GM18951 (cell line): Measurements from ENCODE around the gene KIF1B.

ENCODE experiments used
- POLR2A ChIP-seq: IDR thresholded peaks from 4 replicates; pipeline ENCODE4 v1.6.1; 2011; ENCODE audit warnings: mild to moderate bottlenecking; ENCODE audit not compliant: insufficient read length, insufficient read depth; ENCODE audit errors: extremely low read depth
- in situ Hi-C: fragments of 300-500 bp; cut with MboI; formaldehyde crosslinking; loops from one replicate; pipeline ENCODE4 v1.12.0; 2022; ENCODE audit warnings: low sequenced_read_pairs, mixed read lengths, inconsistent platforms; ENCODE audit not compliant: unreplicated experiment

KIF1B gene

DNA sequence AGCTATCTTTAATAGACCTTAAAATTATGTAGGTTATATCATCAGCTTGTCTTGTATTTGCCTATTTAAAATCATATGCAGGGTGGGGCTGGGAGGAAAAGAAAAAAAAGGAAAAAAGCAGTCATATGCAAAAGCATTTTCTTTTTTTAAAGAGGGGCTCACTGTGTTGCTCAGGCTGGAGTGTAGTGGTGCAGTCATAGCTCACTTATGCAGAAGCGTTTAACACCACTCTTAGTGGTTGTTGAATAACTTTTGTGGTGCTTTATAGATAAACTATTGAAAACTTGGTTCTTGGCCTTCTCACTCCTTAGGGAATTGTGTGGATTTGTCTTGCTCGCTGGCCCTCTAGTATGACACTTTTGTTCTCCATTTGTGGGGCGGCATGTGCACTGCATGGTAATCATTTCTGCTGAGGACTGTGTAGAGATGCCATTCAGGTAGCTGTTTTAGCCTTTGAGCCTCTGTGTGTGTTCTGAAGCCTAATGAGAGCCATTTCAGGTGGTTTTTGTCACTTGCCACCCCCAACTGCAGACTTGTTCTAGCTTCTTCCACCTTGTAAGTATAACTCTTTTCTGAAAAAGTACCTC lies 77.8 kb downstream of the KIF1B start:
- TF ChIP-seq POLR2A = no peak
- in situ Hi-C loops = no loop called here

DNA sequence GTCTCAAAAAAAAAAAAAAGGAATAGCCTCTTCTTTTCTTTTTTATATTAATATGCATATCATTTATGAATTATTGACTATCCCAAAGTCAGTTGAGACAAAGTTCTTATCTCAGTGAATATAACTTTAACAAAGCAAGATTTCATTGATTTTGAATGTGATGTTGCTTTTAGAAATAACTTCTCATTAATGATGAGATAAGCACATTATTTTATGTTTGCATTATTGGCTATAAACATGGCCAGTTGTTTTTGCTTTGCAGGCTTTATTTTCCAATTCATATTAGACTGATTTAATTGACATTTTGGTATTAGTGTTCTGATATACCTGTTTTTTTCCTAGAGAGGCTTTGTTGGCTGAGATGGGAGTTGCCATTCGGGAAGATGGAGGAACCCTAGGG lies 81.3 kb downstream of the KIF1B start:
- no peak for TF ChIP-seq POLR2A
- in situ Hi-C loops = no loop called here

DNA sequence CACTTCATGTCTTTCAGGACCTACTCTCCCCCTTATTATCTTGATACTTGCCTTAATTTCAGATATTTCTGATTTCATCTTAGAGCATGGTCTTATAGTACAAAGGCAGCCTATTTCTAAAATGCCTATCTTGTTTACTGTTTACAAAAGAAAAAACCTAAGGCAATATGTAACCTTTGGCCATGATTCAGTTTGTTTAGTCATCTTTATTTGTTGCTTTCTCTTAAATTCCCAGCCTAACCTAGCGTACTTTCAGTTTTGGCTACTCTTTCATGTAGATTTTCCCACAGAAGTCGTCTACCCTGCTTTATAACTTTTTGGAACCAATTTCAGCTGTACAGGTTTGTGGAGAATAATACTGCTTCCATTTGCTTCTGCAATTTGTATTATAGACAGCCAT lies 81.8 kb downstream of the KIF1B start:
- in situ Hi-C loops = no loop called here
- no peak for TF ChIP-seq POLR2A

DNA sequence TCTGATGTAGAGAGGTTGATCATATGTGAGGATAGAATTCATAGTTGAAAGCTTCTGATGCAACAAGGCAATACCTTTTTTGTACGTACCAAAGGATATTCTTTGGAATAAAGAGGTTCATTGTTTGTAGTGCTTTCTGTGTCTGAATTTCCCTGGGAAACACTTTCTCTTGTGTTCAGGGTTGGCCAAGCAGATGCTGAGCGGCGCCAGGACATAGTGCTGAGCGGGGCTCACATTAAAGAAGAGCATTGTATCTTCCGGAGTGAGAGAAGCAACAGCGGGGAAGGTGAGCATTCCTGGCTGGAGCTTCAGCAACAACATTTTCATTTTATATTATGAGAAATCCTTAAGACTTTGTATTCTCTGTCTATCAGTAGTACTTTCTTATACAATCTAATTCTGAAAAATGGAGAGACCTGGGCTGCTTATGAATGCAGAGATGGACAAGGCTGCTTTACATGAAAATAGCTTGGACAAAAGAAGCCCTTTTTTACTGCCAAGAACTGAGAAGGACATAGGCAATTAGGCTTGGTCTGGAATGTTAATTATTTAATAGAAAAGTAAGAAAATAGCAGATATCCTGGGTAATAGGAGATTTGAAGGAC lies 85.2 kb downstream of the KIF1B start:
- no peak for TF ChIP-seq POLR2A
- in situ Hi-C loops = no loop called here

DNA sequence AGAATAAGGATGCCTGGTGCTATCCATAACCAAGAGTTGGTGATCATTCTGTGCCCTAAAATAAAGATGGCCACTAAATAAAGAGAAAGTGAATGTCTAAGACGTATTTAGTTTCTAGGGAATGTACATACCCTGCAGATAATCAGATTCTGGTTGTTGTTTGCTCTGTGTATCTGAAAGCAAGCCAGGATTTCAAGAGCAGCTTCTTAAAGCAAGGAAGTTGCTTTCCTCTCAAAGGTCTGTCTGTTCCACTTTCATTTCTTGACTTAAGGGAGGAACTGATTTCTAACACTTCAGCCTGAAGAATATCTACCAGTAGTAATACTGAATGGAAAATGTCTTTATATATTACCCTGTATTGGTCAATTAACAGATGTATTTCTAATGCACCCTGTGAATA lies 88.8 kb downstream of the KIF1B start:
- in situ Hi-C loops = no loop called here
- TF ChIP-seq POLR2A = no peak

DNA sequence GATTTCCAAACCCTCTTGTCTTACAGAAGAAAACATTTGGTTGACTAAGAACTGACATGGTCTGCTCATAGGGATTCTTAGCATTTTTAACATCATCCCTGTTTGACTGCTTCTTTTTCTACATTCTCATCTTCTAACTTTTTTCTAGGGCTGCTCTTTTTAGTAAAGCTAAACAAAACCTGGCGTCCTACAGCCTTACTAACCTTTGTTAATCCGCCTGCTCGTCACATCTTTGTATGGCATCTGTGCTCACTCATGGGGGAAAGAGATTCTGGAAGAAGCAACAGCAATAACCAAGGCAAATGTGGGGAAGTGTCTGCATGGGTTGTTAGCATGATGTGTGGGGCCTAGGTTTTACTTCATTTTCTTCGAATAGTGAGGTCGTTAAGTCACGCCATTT lies 92.0 kb downstream of the KIF1B start:
- TF ChIP-seq POLR2A = no peak
- in situ Hi-C loops = no loop called here

DNA sequence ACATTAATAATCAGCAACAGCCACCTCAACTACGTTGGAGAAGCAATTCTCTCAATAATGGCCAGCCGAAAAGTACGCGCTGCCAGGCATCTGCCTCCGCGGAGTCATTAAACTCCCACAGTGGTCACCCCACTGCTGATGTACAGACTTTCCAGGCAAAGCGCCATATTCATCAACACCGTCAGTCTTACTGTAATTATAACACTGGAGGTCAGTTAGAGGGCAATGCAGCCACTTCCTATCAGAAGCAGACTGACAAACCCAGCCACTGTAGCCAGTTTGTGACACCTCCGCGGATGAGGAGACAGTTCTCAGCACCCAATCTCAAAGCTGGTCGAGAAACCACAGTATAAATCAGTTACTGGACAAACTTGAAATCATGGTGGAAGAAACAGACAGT lies 93.9 kb downstream of the KIF1B start:
- in situ Hi-C loops = no loop called here
- TF ChIP-seq POLR2A = no peak

DNA sequence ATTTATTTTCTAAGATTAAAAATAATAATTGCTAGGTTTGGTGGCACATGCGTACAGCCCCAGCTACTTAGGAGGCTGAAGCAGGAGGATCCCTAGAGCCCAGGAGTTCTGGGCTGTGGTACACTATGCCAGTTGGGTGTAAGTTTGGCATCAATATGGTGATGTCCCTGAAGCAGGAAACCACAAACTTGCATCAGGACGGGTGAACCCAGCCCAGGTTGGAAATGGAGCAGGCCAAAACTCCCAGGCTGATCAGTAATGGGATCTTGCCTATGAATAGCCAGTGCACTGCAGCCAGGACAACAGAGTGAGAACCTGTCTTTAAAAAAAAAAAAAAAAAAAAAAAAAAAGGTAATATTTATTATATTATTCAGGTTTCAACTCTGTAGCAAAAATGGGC lies 96.1 kb downstream of the KIF1B start:
- TF ChIP-seq POLR2A = no peak
- in situ Hi-C loops = no loop called here

DNA sequence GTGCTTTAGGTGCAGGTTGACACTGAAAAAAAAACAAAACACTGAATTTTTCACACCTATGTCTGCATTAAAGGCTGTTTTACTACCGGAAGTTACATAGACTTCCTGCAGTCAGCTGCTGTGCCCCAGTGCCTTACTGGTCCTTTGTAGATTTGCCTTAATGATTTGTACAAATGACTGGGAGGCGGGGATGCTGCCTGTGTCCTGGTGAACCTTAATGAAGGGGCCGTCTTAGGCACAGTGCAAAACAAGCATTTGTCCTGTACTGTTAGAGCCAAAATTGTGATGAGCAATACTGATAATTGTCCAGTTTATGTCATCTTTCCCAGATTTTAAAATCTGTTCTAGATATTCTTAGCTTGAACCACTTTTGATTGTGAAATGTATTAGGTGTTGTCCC lies 97.6 kb downstream of the KIF1B start:
- in situ Hi-C loops = no loop called here
- TF ChIP-seq POLR2A = no peak

DNA sequence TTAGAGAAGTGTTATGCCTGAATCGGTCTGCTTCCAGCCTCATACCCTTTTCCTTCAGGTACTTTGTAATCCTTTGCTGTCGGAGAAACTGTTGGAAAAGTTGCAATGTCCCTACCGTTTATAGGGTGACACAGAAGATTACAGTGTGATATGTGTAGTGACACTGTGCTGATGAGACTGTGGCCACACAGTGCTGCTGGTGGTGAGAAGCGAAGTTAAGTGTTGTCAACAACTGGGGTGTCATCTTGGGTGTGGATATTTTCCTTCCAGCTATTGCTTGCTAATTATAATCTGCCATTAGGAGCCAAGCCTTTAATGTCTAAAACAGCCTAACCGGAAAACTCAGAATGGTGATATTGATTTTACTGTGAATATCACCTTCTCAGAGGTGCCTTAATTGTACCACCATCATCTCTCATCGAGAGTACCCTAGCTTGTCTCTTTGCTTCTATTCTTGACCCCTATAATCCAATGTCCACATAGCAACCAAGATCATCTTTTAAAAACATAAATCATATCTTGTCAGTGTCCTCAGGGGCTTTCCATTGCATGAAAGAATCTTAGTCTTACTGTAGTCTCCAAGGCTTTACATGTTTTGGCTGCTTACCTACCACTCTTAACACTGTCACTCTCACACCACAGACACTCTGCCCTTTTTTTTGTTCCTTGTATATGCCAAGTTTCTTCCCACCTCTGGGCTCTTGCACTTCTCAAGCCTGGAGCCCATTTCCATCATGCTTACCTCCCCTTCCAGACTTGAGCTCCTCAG lies 99.1 kb downstream of the KIF1B start:
- no peak for TF ChIP-seq POLR2A
- in situ Hi-C loops = no loop called here

DNA sequence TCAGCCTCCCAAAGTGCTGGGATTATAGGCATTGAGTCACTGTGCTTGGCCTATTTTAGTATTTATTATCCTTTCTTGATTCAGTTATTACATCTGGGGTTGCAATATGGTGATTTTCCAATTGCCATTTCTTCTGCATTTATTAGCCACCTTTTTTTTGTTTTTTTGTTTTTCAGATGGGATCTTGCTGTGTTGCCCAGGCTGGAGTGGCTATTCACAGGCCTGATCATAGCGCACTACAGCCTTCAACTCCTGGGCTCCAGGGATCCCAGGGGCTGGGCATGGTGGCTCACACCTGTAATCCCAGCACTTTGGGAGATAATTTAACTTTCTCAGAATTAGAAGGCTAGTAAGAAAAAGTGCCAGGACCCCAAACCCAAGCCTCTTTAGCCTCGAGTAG lies 106.4 kb downstream of the KIF1B start:
- no peak for TF ChIP-seq POLR2A
- in situ Hi-C loops = no loop called here

DNA sequence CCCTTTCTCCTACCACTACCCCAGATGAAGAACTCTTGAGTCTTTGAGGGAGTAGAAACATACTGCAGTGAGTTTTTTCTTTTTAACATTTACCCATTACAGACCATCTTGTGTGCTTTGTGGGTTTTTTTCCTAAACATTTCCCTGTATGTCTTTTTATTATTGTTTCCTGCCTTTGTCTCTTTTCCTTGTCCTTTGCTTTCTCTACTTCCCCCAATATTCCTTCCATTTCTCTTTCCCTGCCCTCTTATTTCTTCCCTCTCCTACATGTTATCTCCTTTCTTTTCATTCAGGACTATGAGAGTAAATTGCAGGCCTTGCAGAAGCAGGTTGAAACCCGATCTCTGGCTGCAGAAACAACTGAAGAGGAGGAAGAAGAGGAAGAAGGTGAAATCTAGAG lies 109.4 kb downstream of the KIF1B start:
- in situ Hi-C loops = no loop called here
- no peak for TF ChIP-seq POLR2A

DNA sequence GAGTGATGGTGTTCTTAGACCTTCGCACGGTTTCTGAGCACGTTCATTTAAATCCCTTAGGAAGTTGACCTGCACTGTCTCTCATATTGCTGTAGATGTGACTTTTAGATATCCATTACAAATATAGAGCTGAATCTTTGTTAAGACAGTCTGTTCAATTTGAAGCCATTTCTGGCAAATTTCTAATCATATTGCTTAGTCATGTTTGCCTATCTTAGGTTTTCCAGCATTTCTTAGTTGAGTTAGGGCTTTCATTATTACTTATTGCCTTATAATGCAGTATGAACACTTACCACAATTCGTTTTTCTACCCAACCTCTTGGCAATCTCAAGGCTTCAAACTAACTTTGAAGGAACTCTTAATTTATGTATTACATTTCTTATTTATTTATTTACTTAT lies 110.0 kb downstream of the KIF1B start:
- in situ Hi-C loops = no loop called here
- TF ChIP-seq POLR2A = no peak

DNA sequence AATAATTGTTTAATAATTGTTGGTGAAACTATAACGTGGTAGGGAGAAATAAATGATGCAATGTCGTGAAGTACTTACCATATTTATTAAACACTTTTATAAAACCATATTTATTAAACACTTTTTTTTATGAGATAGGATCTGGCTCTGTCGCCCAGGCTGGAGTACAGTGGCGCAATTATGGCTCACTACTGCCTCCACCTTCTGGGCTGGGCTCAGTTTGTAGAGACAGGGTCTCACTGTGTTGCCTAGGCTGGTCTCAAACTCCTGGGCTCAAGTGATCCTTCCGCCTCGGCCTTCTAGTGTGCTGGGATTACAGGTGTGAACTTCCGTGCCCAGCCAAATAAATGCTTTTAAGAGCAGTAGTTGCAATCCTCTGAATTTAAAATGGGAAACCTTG lies 112.5 kb downstream of the KIF1B start:
- TF ChIP-seq POLR2A = no peak
- in situ Hi-C loops = no loop called here
